NT2/D1 (cell line): ENCODE results near the gene KRCC1.

Experiments
- SUZ12 ChIP-seq: IDR thresholded peaks from 2 replicates; pipeline ENCODE4 v1.6.1; 2011; ENCODE audit not compliant: insufficient read length, insufficient read depth; ENCODE audit errors: extremely low read depth
- YY1 ChIP-seq: IDR thresholded peaks from 2 replicates; pipeline ENCODE4 v1.6.1; 2011; ENCODE audit not compliant: insufficient read length, insufficient read depth
- ZNF274 ChIP-seq: IDR thresholded peaks from 2 replicates; pipeline ENCODE4 v1.6.1; 2011; ENCODE audit warnings: mild to moderate bottlenecking, low read depth, low read length

DNA sequence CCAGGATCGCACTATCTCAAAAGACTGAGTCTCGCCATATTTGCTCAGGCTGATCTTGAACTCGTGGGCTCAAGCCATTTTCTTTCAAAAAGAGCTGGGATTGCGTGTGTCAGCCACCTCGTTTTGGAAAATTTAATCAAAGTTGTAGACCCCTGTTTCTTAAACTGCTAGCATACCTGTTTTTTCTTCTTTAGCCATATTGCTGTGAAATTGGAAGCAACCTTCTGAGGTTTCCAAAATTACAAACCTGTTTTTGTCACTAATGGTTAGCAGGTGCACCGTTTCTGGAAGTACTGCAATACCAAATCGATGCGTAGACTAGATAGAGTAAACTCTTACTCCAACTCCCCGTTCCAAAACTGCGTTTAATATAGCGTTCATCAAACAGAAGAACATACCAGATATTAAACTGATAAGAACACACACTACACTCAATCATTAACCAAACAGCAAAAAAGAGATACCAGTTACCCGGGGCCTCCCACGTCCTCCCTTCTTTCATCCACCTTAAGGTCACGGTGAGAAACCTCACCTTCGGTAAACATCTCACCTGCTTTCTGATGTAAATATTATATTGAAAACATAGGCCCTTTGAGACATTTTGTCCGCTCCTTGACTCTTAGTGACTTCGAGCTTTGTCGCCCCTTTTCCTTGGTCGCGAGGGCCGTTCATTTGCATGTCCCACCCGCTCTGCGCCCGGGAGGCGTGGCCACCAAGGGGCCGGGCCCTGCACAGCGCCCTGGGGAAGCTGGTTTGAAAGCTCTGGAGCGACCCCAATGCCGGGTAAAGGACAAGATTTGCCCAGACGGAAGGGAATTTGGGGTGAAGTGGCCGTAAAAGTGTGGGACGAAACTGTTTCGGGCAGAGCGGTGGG lies 39.3 kb downstream of the KRCC1 start, which contains the start of gene RNU2-63P:
- TF ChIP-seq SUZ12 (no peak), YY1 (no peak), ZNF274 (no peak)
